H1 (cell line): ENCODE measurements around the gene NEK11. TPM values are rescaled to one million over a fixed set of nuclear protein-coding genes. Genes with fewer than 3 reads are reported as not detected.

Experiments used
- CTCF ChIA-PET: fragments of 300-600 bp; sonication (Branson Sonifier 250); formaldehyde crosslinking; loops from one replicate; lab custom pipeline; 2021; ENCODE audit not compliant: partially characterized antibody; lab: Charles Lee
- POLR2A ChIA-PET: fragments of 300-600 bp; sonication (Branson Sonifier 250); formaldehyde crosslinking; loops from one replicate; lab custom pipeline; 2021; ENCODE audit warnings: inconsistent platforms; ENCODE audit not compliant: partially characterized antibody; lab: Charles Lee
- DNase-seq, 2 experiments: peaks; one replicate each; pipeline versions ENCODE4 v3.0.0 to v3.0.0-alpha.2; 2010 to 2022; ENCODE audit warnings: low spot score in 2 of 2, low read depth in 1 of 2, mixed read lengths in 1 of 2
- FAIRE-seq: peaks from 2 replicates; lab custom pipeline; 2011; peaks lifted over from hg19 to GRCh38; lab: Jason Lieb, UNC
- H2AFZ ChIP-seq: 2 replicates; pipeline ENCODE4 v1.8.1; 2012; ENCODE audit warnings: low read length, inconsistent platforms
- H2AK5ac ChIP-seq: 2 replicates; pipeline ENCODE4 v1.6.1; 2013; ENCODE audit warnings: low read depth, low read length
- H2BK120ac ChIP-seq: replicated peaks from 2 replicates; pipeline ENCODE3; 2013; ENCODE audit warnings: low read depth, low read length, inconsistent platforms
- H2BK12ac ChIP-seq: 2 replicates; pipeline ENCODE4 v1.6.1; 2013; ENCODE audit warnings: low read depth, low read length
- H2BK15ac ChIP-seq: 2 replicates; pipeline ENCODE4 v1.6.1; 2013; ENCODE audit warnings: low read length
- H2BK20ac ChIP-seq: 2 replicates; pipeline ENCODE4 v1.6.1; 2013; ENCODE audit warnings: low read length
- H2BK5ac ChIP-seq: 2 replicates; pipeline ENCODE4 v1.6.1; 2013; ENCODE audit warnings: low read depth, low read length
- H3K14ac ChIP-seq: 2 replicates; pipeline ENCODE4 v1.6.1; 2013; ENCODE audit warnings: inconsistent platforms; ENCODE audit not compliant: insufficient read length
- H3K18ac ChIP-seq: 2 replicates; pipeline ENCODE4 v1.6.1; 2013; ENCODE audit warnings: low read length; ENCODE audit errors: extremely low read depth
- H3K23ac ChIP-seq: 2 replicates; pipeline ENCODE4 v1.6.1; 2013; ENCODE audit warnings: inconsistent platforms; ENCODE audit not compliant: insufficient read length
- H3K23me2 ChIP-seq: 2 replicates; pipeline ENCODE4 v1.6.1; 2013; ENCODE audit warnings: low read depth, low read length
- H3K27ac ChIP-seq: 2 replicates; pipeline ENCODE4 v1.6.1; 2011; ENCODE audit warnings: low read depth, low read length, inconsistent platforms
- H3K27me3 ChIP-seq, 4 experiments: replicated peaks in 1 of 4; 1 replicate in 1 of 4; 2 replicates in 3 of 4; pipeline versions ENCODE4 v1.6.1 to v1.8.1; 2011 to 2013; ENCODE audit warnings: low read length in 3 of 4, mild to moderate bottlenecking in 3 of 4, inconsistent platforms in 2 of 4, mixed read lengths in 2 of 4, moderate library complexity in 1 of 4; ENCODE audit not compliant: control insufficient read depth in 3 of 4, insufficient read depth in 3 of 4; ENCODE audit errors: extremely low read depth in 1 of 4
- H3K36me3 ChIP-seq, 4 experiments: 2 replicates each; pipeline versions ENCODE4 v1.6.1 to v1.8.1; 2011 to 2013; ENCODE audit warnings: mild to moderate bottlenecking in 4 of 4, low read length in 3 of 4, moderate library complexity in 2 of 4, control low read depth in 1 of 4, inconsistent platforms in 1 of 4; ENCODE audit not compliant: insufficient read depth in 4 of 4, control insufficient read depth in 2 of 4
- H3K4ac ChIP-seq: replicated peaks from 2 replicates; pipeline ENCODE3; 2013; ENCODE audit warnings: low read length, low read depth, mixed read lengths, inconsistent platforms; ENCODE audit not compliant: insufficient read length
- H3K4me1 ChIP-seq, 4 experiments: replicated peaks in 1 of 4; 1 replicate in 1 of 4; 2 replicates in 3 of 4; pipeline versions ENCODE4 v1.6.1 to v1.8.1; 2011 to 2013; ENCODE audit warnings: low read length in 3 of 4, inconsistent platforms in 2 of 4, mixed read lengths in 1 of 4; ENCODE audit not compliant: insufficient read depth in 4 of 4, control insufficient read depth in 3 of 4
- H3K4me2 ChIP-seq, 2 experiments: 2 replicates each; pipeline versions ENCODE4 v1.6.1 to v1.8.1; 2011 to 2013; ENCODE audit warnings: low read depth in 2 of 2, low read length in 2 of 2, control low read depth in 1 of 2, inconsistent platforms in 1 of 2, mild to moderate bottlenecking in 1 of 2; ENCODE audit not compliant: insufficient read depth in 1 of 2
- H3K4me3 ChIP-seq, 4 experiments: fragments of 200-600, 300-600 bp in 1 of 4; sonication (generic), shearing (Covaris generic), sonication (Bioruptor Twin) in 1 of 4; 2 replicates each; pipeline versions ENCODE4 v1.5.1 to v1.8.1; 2011 to 2016; ENCODE audit warnings: low read length in 4 of 4, low read depth in 3 of 4, control low read depth in 2 of 4, inconsistent platforms in 2 of 4, mild to moderate bottlenecking in 2 of 4, mixed read lengths in 1 of 4, moderate library complexity in 1 of 4; ENCODE audit not compliant: insufficient read depth in 2 of 4; ENCODE audit errors: extremely low read depth in 1 of 4
- H3K56ac ChIP-seq: replicated peaks from 2 replicates; pipeline ENCODE3; 2013; ENCODE audit warnings: low read depth, mild to moderate bottlenecking, mixed read lengths, low read length, inconsistent platforms; ENCODE audit not compliant: insufficient read length
- H3K79me1 ChIP-seq: 2 replicates; pipeline ENCODE4 v1.6.1; 2013; ENCODE audit warnings: low read depth, low read length, control low read depth
- H3K79me2 ChIP-seq, 2 experiments: 2 replicates each; pipeline versions ENCODE4 v1.6.1 to v1.8.1; 2012 to 2013; ENCODE audit warnings: low read length in 2 of 2, mild to moderate bottlenecking in 2 of 2, inconsistent platforms in 1 of 2; ENCODE audit not compliant: insufficient read depth in 2 of 2, control insufficient read depth in 1 of 2
- H3K9ac ChIP-seq, 4 experiments: replicated peaks in 1 of 4; 1 replicate in 1 of 4; 2 replicates in 3 of 4; pipeline versions ENCODE4 v1.6.1 to v1.8.1; 2011 to 2013; ENCODE audit warnings: low read depth in 3 of 4, low read length in 3 of 4, control low read depth in 2 of 4, mild to moderate bottlenecking in 2 of 4, moderate library complexity in 2 of 4, inconsistent platforms in 1 of 4; ENCODE audit errors: extremely low read depth in 1 of 4
- H3K9me3 ChIP-seq, 2 experiments: 2 replicates each; pipeline versions ENCODE4 v1.6.1 to v1.8.1; 2012 to 2013; ENCODE audit warnings: mild to moderate bottlenecking in 2 of 2, moderate library complexity in 2 of 2, control low read depth in 1 of 2, inconsistent platforms in 1 of 2, low read depth in 1 of 2, low read length in 1 of 2, mixed read lengths in 1 of 2; ENCODE audit not compliant: insufficient read depth in 2 of 2
- H4K20me1 ChIP-seq, 2 experiments: replicated peaks in 1 of 2; 2 replicates each; pipeline versions ENCODE3 to v1.8.1; 2011 to 2013; ENCODE audit warnings: inconsistent platforms in 2 of 2, low read length in 2 of 2, mild to moderate bottlenecking in 1 of 2; ENCODE audit not compliant: insufficient read depth in 2 of 2, control insufficient read depth in 1 of 2
- H4K5ac ChIP-seq: 2 replicates; pipeline ENCODE4 v1.6.1; 2013; ENCODE audit warnings: low read length, low read depth, mixed read lengths, inconsistent platforms; ENCODE audit not compliant: insufficient read length
- H4K8ac ChIP-seq: 2 replicates; pipeline ENCODE4 v1.8.0; 2013; ENCODE audit warnings: mild to moderate bottlenecking, moderate library complexity, low read length, inconsistent platforms; ENCODE audit not compliant: insufficient read depth; ENCODE audit errors: extremely low read depth
- H4K91ac ChIP-seq: replicated peaks from 2 replicates; pipeline ENCODE3; 2013; ENCODE audit warnings: low read length, mixed read lengths, inconsistent platforms; ENCODE audit not compliant: insufficient read length
- CBX8 ChIP-seq: fragments of 300-800, 300-1000 bp; sonication (generic); IDR thresholded peaks from 2 replicates; pipeline ENCODE4 v1.7.1; 2016; ENCODE audit warnings: low read depth, low read length, borderline replicate concordance
- GABPA ChIP-seq: IDR thresholded peaks from 2 replicates; pipeline ENCODE4 v1.6.1; 2011; ENCODE audit warnings: mild to moderate bottlenecking, low read length, moderate library complexity, borderline replicate concordance; ENCODE audit not compliant: insufficient read depth
- WGBS, 2 experiments: shearing (Covaris generic) in 1 of 2; methylation state at CpG; one replicate each; pipeline versions ENCODE4 v1.1.6 to v1.1.7; 2013 to 2015; ENCODE audit warnings: low lambda C conversion rate in 2 of 2, mixed read lengths in 2 of 2, inconsistent platforms in 1 of 2, low coverage in 1 of 2, missing lambda C conversion rate in 1 of 2; ENCODE audit not compliant: insufficient replicate concordance in 2 of 2, insufficient coverage in 1 of 2, insufficient read length in 1 of 2; ENCODE audit errors: extremely low coverage in 1 of 2, missing lambda C conversion rate in 1 of 2; 5-methylcytosine and 5-hydroxymethylcytosine counted together
- polyA plus RNA-seq, 7 experiments: library from polyadenylated mRNA; depleted of rRNA in 3 of 7; stranded (reverse) in 5 of 7; unstranded in 2 of 7; fragments of >200 nt in 5 of 7; fragments of 200-250 nt in 2 of 7; gene quantifications; 1 replicate in 5 of 7; 2 replicates in 1 of 7; 4 replicates in 1 of 7; pipeline versions ENCODE4 v1.2.1 to v1.2.3, GENCODE V29; 2011 to 2013; ENCODE audit warnings: missing spikeins in 2 of 7, mixed read lengths in 2 of 7
- total RNA-seq: library from RNA; stranded (reverse); fragmentation: NEBNext Ultra II Directional; extraction: Animal tissue kit (Norgen Biotek cat#: 25700); gene quantifications from 2 replicates; pipeline ENCODE4 v1.2.1, GENCODE V29; 2021

Gene NEK11
- total and polyA plus RNA-seq, 2 of the 8 experiments (the other 6 are each of a cell fraction or from before 2014, with no cell fraction given) = 0.60 TPM; not detected in 1

DNA sequence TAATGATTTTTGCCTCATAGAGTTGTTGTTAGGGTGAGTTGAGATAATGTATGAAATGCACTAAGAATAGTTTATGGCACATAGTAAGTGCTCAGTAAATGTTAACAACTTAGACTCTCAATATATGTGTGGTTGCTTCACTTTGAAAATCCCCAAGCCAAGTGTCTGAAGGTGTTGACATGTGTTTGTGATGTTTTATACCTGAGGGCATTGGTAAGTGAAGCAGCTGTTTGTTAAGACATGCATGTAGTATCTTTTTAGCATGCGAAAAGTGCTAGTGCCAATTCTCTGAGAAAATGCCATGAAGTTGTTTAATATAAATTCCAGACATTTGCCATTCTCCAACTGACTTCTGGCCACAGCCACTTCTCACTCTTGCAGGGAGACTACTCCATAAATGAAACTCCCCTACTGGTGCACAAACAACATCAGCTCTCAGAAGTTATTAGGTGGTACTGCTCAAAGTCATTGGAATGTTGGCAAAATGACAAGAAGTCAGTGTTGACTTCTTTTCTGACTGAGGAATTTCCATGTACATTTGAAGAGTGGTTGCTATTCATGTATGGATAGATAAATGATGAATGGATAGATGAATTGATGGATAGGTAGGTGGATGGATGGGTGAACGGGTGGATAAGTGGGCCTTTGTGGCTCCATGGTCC, 251.3 kb downstream of the NEK11 start:
- H3K79me2 ChIP-seq = no peaks in the 10 kb centered on the region
- no peaks in the 10 kb centered on the region for H3K4me1 ChIP-seq
- H3K14ac ChIP-seq = no peak overlapping the region
- no peak overlapping the region for H2BK120ac ChIP-seq
- H2AK5ac ChIP-seq = no peak overlapping the region
- H3K56ac ChIP-seq = no peak overlapping the region
- TF ChIP-seq CBX8 = no peak
- TF ChIP-seq GABPA = no peak
- H4K91ac ChIP-seq = no peak overlapping the region
- H4K5ac ChIP-seq = no peak overlapping the region
- H3K79me1 ChIP-seq = no peaks in the 10 kb centered on the region
- no peak overlapping the region for H2BK15ac ChIP-seq
- no peak overlapping the region for H3K4ac ChIP-seq
- 92% methylated on average over 2 of the region's 2 CpGs; no CpG with 5 or more reads in 1 of the 2 experiments for WGBS, 2 experiments
- no peak overlapping the region for H3K27ac ChIP-seq
- POLR2A ChIA-PET = no interaction called here
- no peak for FAIRE-seq
- no peak overlapping the region for H2AFZ ChIP-seq
- H2BK5ac ChIP-seq = no peak overlapping the region
- no peak overlapping the region for H2BK20ac ChIP-seq
- DNase-seq = no peak
- peaks cover 0 to 1% (median 0%) of the 10 kb centered on the region in 4 experiments; a peak in 1 of 7 replicates for H3K27me3 ChIP-seq
- no peak overlapping the region for H3K4me2 ChIP-seq
- H2BK12ac ChIP-seq = no peak overlapping the region
- H4K20me1 ChIP-seq = no peaks in the 10 kb centered on the region
- CTCF ChIA-PET = no interaction called here
- no peaks in the 10 kb centered on the region; the same call in 1 of the 2 replicates for H3K23me2 ChIP-seq
- no peak overlapping the region for H3K23ac ChIP-seq
- no peaks in the 10 kb centered on the region for H3K36me3 ChIP-seq
- H3K9ac ChIP-seq = no peak overlapping the region
- H3K4me3 ChIP-seq = no peak overlapping the region
- H3K18ac ChIP-seq = no peak overlapping the region
- H3K9me3 ChIP-seq = no peaks in the 10 kb centered on the region
- no peak overlapping the region for H4K8ac ChIP-seq
